ENCODE results near the gene GPX4. TPM values are rescaled to one million over a fixed set of nuclear protein-coding genes. Genes with fewer than 3 reads are reported as not detected.
"Not testable (repeated sequence)": the region's sequence is repeated elsewhere in the genome, so short reads cannot be mapped to it uniquely, and the experiment has no call there.

GPX4 gene
- polyA plus RNA-seq, 2 donors = 271 to 294 TPM

- Histone ChIP-seq H3K4me3 (ENCODE audit: low read depth in 1 of 2, low read length in 2 of 2) (no peak overlapping the region), H3K36me3 (ENCODE audit: control insufficient read depth in 2 of 2, insufficient read depth in 2 of 2, low read length in 1 of 2) (peaks cover 12 to 71% of the 10 kb centered on the region in 2 donors), H3K4me1 (ENCODE audit: control insufficient read depth in 2 of 2, insufficient read depth in 2 of 2, low read length in 1 of 2) (peaks cover 0 to 16% of the 10 kb centered on the region in 2 donors), H3K27me3 (ENCODE audit: control insufficient read depth in 1 of 2, insufficient read depth in 2 of 2, low read length in 2 of 2) (no peaks in the 10 kb centered on the region), H3K27ac (ENCODE audit: low read depth in 2 of 2, low read length in 1 of 2) (peak overlapping the region in 1 of 2 donors; percentile 37), H3K9me3 (ENCODE audit: control insufficient read depth in 2 of 2, insufficient read depth in 1 of 2, low read depth in 1 of 2, low read length in 1 of 2) (peaks cover 0 to 3% of the 10 kb centered on the region in 2 donors)
- WGBS, 2 donors = 94% methylated on average over 50 to 63 of the region's 63 CpGs
Observed at GRCh38 chr19:1122021-1122971, 18.5 kb downstream of the GPX4 start.

- Histone ChIP-seq H3K9me3 (ENCODE audit: control insufficient read depth in 2 of 2, insufficient read depth in 1 of 2, low read depth in 1 of 2, low read length in 1 of 2) (peaks cover 0 to 3% of the 10 kb centered on the region in 2 donors), H3K4me1 (ENCODE audit: control insufficient read depth in 2 of 2, insufficient read depth in 2 of 2, low read length in 1 of 2) (peaks cover 0 to 10% of the 10 kb centered on the region in 2 donors), H3K27ac (ENCODE audit: low read depth in 2 of 2, low read length in 1 of 2) (peak overlapping the region in 1 of 2 donors; percentile 37), H3K36me3 (ENCODE audit: control insufficient read depth in 2 of 2, insufficient read depth in 2 of 2, low read length in 1 of 2) (peaks cover 10 to 70% of the 10 kb centered on the region in 2 donors), H3K27me3 (ENCODE audit: control insufficient read depth in 1 of 2, insufficient read depth in 2 of 2, low read length in 2 of 2) (no peaks in the 10 kb centered on the region), H3K4me3 (ENCODE audit: low read depth in 1 of 2, low read length in 2 of 2) (no peak overlapping the region)
- 58 to 65% methylated on average over 19 to 21 of the region's 21 CpGs for WGBS, 2 donors
Observed at GRCh38 chr19:1122972-1123363, 19.2 kb downstream of the GPX4 start.

GRCh38 chr19:1123381-1123780, 19.6 kb downstream of the GPX4 start:
- H3K9me3 ChIP-seq (ENCODE audit: control insufficient read depth in 2 of 2, insufficient read depth in 1 of 2, low read depth in 1 of 2, low read length in 1 of 2) = peaks cover 0 to 3% of the 10 kb centered on the region in 2 donors
- 97% methylated on average over 20 of the region's 20 CpGs for WGBS, 2 donors
- H3K27ac ChIP-seq (ENCODE audit: low read depth in 2 of 2, low read length in 1 of 2) = no peak overlapping the region
- no peak overlapping the region for H3K4me3 ChIP-seq (ENCODE audit: low read depth in 1 of 2, low read length in 2 of 2)
- peaks cover 0 to 11% of the 10 kb centered on the region in 2 donors for H3K4me1 ChIP-seq (ENCODE audit: control insufficient read depth in 2 of 2, insufficient read depth in 2 of 2, low read length in 1 of 2)
- H3K36me3 ChIP-seq (ENCODE audit: control insufficient read depth in 2 of 2, insufficient read depth in 2 of 2, low read length in 1 of 2) = peaks cover 10 to 72% of the 10 kb centered on the region in 2 donors
- H3K27me3 ChIP-seq (ENCODE audit: control insufficient read depth in 1 of 2, insufficient read depth in 2 of 2, low read length in 2 of 2) = no peaks in the 10 kb centered on the region

- no peaks in the 10 kb centered on the region for H3K27me3 ChIP-seq (ENCODE audit: control insufficient read depth in 1 of 2, insufficient read depth in 2 of 2, low read length in 2 of 2)
- H3K4me1 ChIP-seq (ENCODE audit: control insufficient read depth in 2 of 2, insufficient read depth in 2 of 2, low read length in 1 of 2) = peaks cover 0 to 8% of the 10 kb centered on the region in 2 donors
- no peak overlapping the region for H3K4me3 ChIP-seq (ENCODE audit: low read depth in 1 of 2, low read length in 2 of 2)
- peaks cover 10 to 68% of the 10 kb centered on the region in 2 donors for H3K36me3 ChIP-seq (ENCODE audit: control insufficient read depth in 2 of 2, insufficient read depth in 2 of 2, low read length in 1 of 2)
- peaks cover 0 to 3% of the 10 kb centered on the region in 2 donors for H3K9me3 ChIP-seq (ENCODE audit: control insufficient read depth in 2 of 2, insufficient read depth in 1 of 2, low read depth in 1 of 2, low read length in 1 of 2)
- H3K27ac ChIP-seq (ENCODE audit: low read depth in 2 of 2, low read length in 1 of 2) = no peak overlapping the region
- 87 to 94% methylated on average over 23 of the region's 23 CpGs for WGBS, 2 donors
Observed at GRCh38 chr19:1123885-1124677, 20.3 kb downstream of the GPX4 start.

GRCh38 chr19:1125601-1126467, 22.0 kb downstream of the GPX4 start:
- H3K27me3 ChIP-seq (ENCODE audit: control insufficient read depth in 1 of 2, insufficient read depth in 2 of 2, low read length in 2 of 2) = no peaks in the 10 kb centered on the region
- peaks cover 6 to 57% of the 10 kb centered on the region in 2 donors for H3K36me3 ChIP-seq (ENCODE audit: control insufficient read depth in 2 of 2, insufficient read depth in 2 of 2, low read length in 1 of 2)
- no peak overlapping the region for H3K4me3 ChIP-seq (ENCODE audit: low read depth in 1 of 2, low read length in 2 of 2)
- peaks cover 5 to 24% of the 10 kb centered on the region in 2 donors for H3K4me1 ChIP-seq (ENCODE audit: control insufficient read depth in 2 of 2, insufficient read depth in 2 of 2, low read length in 1 of 2)
- H3K27ac ChIP-seq (ENCODE audit: low read depth in 2 of 2, low read length in 1 of 2) = no peak overlapping the region
- H3K9me3 ChIP-seq (ENCODE audit: control insufficient read depth in 2 of 2, insufficient read depth in 1 of 2, low read depth in 1 of 2, low read length in 1 of 2) = peaks cover 0 to 3% of the 10 kb centered on the region in 2 donors
- WGBS, 2 donors = 79 to 84% methylated on average over 33 of the region's 33 CpGs

GRCh38 chr19:1126984-1127760, 23.4 kb downstream of the GPX4 start:
- Histone ChIP-seq H3K27me3 (ENCODE audit: control insufficient read depth in 1 of 2, insufficient read depth in 2 of 2, low read length in 2 of 2) (no peaks in the 10 kb centered on the region), H3K27ac (ENCODE audit: low read depth in 2 of 2, low read length in 1 of 2) (peak overlapping the region; percentile 4 to 14), H3K9me3 (ENCODE audit: control insufficient read depth in 2 of 2, insufficient read depth in 1 of 2, low read depth in 1 of 2, low read length in 1 of 2) (peaks cover 0 to 3% of the 10 kb centered on the region in 2 donors), H3K36me3 (ENCODE audit: control insufficient read depth in 2 of 2, insufficient read depth in 2 of 2, low read length in 1 of 2) (peaks cover 6 to 45% of the 10 kb centered on the region in 2 donors), H3K4me1 (ENCODE audit: control insufficient read depth in 2 of 2, insufficient read depth in 2 of 2, low read length in 1 of 2) (peaks cover 7 to 30% of the 10 kb centered on the region in 2 donors), H3K4me3 (ENCODE audit: low read depth in 1 of 2, low read length in 2 of 2) (no peak overlapping the region)
- WGBS, 2 donors = 92 to 93% methylated on average over 33 of the region's 33 CpGs

- H3K36me3 ChIP-seq (ENCODE audit: control insufficient read depth in 2 of 2, insufficient read depth in 2 of 2, low read length in 1 of 2) = peaks cover 6 to 36% of the 10 kb centered on the region in 2 donors
Observed at GRCh38 chr19:1128106-1128505, 24.3 kb downstream of the GPX4 start.

GRCh38 chr19:1129084-1129483, 25.3 kb downstream of the GPX4 start:
- not testable (repeated sequence) for H3K9me3 ChIP-seq (ENCODE audit: control insufficient read depth in 2 of 2, insufficient read depth in 1 of 2, low read depth in 1 of 2, low read length in 1 of 2); H3K4me3 ChIP-seq (ENCODE audit: low read depth in 1 of 2, low read length in 2 of 2); H3K27me3 ChIP-seq (ENCODE audit: control insufficient read depth in 1 of 2, insufficient read depth in 2 of 2, low read length in 2 of 2); H3K27ac ChIP-seq (ENCODE audit: low read depth in 2 of 2, low read length in 1 of 2)
- Histone ChIP-seq H3K4me1 (ENCODE audit: control insufficient read depth in 2 of 2, insufficient read depth in 2 of 2, low read length in 1 of 2) (peaks cover 19 to 44% of the 10 kb centered on the region in 2 donors), H3K36me3 (ENCODE audit: control insufficient read depth in 2 of 2, insufficient read depth in 2 of 2, low read length in 1 of 2) (peaks cover 5 to 33% of the 10 kb centered on the region in 2 donors)
- WGBS, 2 donors = 89 to 94% methylated on average over 7 of the region's 7 CpGs

More at GRCh38 chr19:1128106-1128505, 24.3 kb downstream of the GPX4 start:
- no peaks in the 10 kb centered on the region for H3K9me3 ChIP-seq (ENCODE audit: control insufficient read depth in 2 of 2, insufficient read depth in 1 of 2, low read depth in 1 of 2, low read length in 1 of 2)
- H3K4me1 ChIP-seq (ENCODE audit: control insufficient read depth in 2 of 2, insufficient read depth in 2 of 2, low read length in 1 of 2) = peaks cover 15 to 37% of the 10 kb centered on the region in 2 donors
- H3K4me3 ChIP-seq (ENCODE audit: low read depth in 1 of 2, low read length in 2 of 2) = no peak overlapping the region
- 70 to 88% methylated on average over 17 of the region's 17 CpGs for WGBS, 2 donors
- no peaks in the 10 kb centered on the region for H3K27me3 ChIP-seq (ENCODE audit: control insufficient read depth in 1 of 2, insufficient read depth in 2 of 2, low read length in 2 of 2)
- H3K27ac ChIP-seq (ENCODE audit: low read depth in 2 of 2, low read length in 1 of 2) = peak overlapping the region in 1 of 2 donors; percentile 38

Measured in esophagus (tissue), 2 donors.